Coronary artery (tissue), 2 donors: ENCODE data around the gene AP1G2.

ENCODE experiments used
- DNase-seq: peaks from one replicate; pipeline ENCODE4 v3.0.0-alpha.2; 2017; ENCODE audit warnings: low spot score
- H3K27ac ChIP-seq, 2 donors: fragments of 200-600 bp; sonication (generic); one replicate each; pipeline ENCODE4 v1.5.1; 2016 to 2019
- H3K4me3 ChIP-seq: fragments of 200-600 bp; sonication (generic); 2 replicates; pipeline ENCODE4 v1.5.1; 2016; ENCODE audit warnings: mild to moderate bottlenecking, moderate library complexity
- TF ChIP-seq, protein P1 (sequence below): fragments of 200-600 bp; sonication (generic); IDR thresholded peaks from one replicate; pipeline ENCODE4 v1.5.1; 2019; ENCODE audit warnings: antibody characterized with exemption

The AP1G2 gene

DNA sequence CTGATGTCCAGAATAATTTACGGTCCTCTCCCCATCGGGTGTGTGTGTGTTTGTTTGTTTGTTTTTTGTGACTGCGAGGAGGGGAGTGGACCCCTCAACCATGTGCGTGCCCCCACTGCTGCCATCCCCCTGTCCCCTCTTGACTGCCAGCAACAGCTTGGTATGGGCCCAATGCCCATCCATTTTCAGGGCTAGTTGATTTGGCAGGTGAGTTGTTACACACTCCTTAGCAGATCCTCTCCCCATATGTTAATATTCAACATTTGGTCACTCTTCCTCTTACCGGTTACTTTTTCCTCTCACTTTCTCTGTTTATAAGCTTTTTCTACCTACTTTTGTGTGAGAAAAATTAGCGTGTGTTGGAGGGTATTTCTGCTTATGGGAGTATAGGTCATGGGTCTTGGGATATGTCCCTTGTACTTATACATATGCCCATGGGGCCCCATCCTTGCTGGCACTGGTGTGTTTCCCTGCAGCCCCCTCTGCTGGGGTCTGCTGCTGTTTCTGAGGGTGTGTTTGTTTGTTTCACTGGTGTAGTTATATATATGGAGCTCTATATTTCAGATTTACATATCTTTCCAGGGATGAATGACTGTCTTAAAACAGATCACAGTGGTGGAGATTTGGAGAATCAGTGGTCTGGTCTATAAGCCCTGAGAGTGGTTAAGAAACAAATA, 49.8 kb downstream of the AP1G2 start:
- no peak for DNase-seq
- TF ChIP-seq, protein P1, sequence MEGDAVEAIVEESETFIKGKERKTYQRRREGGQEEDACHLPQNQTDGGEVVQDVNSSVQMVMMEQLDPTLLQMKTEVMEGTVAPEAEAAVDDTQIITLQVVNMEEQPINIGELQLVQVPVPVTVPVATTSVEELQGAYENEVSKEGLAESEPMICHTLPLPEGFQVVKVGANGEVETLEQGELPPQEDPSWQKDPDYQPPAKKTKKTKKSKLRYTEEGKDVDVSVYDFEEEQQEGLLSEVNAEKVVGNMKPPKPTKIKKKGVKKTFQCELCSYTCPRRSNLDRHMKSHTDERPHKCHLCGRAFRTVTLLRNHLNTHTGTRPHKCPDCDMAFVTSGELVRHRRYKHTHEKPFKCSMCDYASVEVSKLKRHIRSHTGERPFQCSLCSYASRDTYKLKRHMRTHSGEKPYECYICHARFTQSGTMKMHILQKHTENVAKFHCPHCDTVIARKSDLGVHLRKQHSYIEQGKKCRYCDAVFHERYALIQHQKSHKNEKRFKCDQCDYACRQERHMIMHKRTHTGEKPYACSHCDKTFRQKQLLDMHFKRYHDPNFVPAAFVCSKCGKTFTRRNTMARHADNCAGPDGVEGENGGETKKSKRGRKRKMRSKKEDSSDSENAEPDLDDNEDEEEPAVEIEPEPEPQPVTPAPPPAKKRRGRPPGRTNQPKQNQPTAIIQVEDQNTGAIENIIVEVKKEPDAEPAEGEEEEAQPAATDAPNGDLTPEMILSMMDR = no peak
- H3K4me3 ChIP-seq = no peak overlapping the region
- no peak overlapping the region for H3K27ac ChIP-seq

GRCh38 chr14:23514644-23514957, 53.0 kb downstream of the AP1G2 start:
- H3K27ac ChIP-seq = no peak overlapping the region
- peak; percentile 47 for DNase-seq
- TF ChIP-seq, protein P1 = no peak
- H3K4me3 ChIP-seq = no peak overlapping the region

GRCh38 chr14:23513818-23514643, 53.6 kb downstream of the AP1G2 start:
- TF ChIP-seq, protein P1 = no peak
- Histone ChIP-seq H3K4me3 (no peak overlapping the region), H3K27ac (no peak overlapping the region)
- peak; percentile 63 for DNase-seq

GRCh38 chr14:23513005-23513817, 54.4 kb downstream of the AP1G2 start:
- peak; percentile 57 for DNase-seq
- no peak overlapping the region for H3K4me3 ChIP-seq
- TF ChIP-seq, protein P1 = no peak
- no peak overlapping the region for H3K27ac ChIP-seq

DNA sequence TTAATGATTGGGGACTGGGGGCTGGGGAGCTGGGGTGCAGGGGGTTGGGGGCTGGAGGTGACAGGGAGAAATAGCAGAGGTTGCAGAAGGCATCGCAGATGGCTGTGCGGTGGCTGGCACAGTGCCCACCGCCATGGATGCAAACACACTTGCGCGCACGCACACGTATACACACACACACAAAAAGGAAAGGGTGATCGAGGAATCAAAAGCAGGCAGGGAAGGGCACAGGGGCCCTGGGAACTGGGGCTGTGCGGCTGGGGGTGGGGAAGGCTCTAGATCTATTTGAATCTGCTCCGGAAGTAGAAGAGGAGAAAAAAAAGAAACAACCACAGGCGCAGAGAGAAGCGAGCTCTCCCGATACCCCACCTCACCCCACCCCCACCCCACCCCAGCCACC, 55.4 kb downstream of the AP1G2 start:
- Histone ChIP-seq H3K4me3 (no peak overlapping the region), H3K27ac (no peak overlapping the region)
- TF ChIP-seq, protein P1 = no peak
- DNase-seq = no peak
